ENCODE data around the gene SCLY. TPM values are rescaled to one million over a fixed set of nuclear protein-coding genes. Genes with fewer than 3 reads are reported as not detected.

The SCLY gene
- total and polyA plus RNA-seq, 2 of the 8 experiments (the other 6 are each of a cell fraction or from before 2014, with no cell fraction given): 79.0 to 79.5 TPM

- TF ChIP-seq EZH2 (IDR thresholded peaks at IDR 0.05; ENCODE audit: low read depth, low read length, severe bottlenecking): no peak
- TF ChIP-seq SIN3A (conservative IDR thresholded peaks at IDR 0.05 in 1 of 2, IDR thresholded peaks at IDR 0.05 in 1 of 2; ENCODE audit: low read depth in 1 of 2, low read length in 2 of 2): peak in 1 of 2 experiments; percentile 51; a peak in 1 of 4 replicates
- peak; percentile 87 for TF ChIP-seq GABPA (IDR thresholded peaks at IDR 0.05; ENCODE audit: borderline replicate concordance, insufficient read depth, low read length)
- TF ChIP-seq RXRA (IDR thresholded peaks at IDR 0.05; ENCODE audit: insufficient read depth, low read depth, low read length): no peak
- peak; percentile 84 for TF ChIP-seq TAF1 (IDR thresholded peaks at IDR 0.05; ENCODE audit: low read depth, low read length)
Measured at GRCh38 chr2:238060542-238061314, at the start of gene SCLY (continued).
